ENCODE data around the gene ADAMTS2. TPM values are rescaled to one million over a fixed set of nuclear protein-coding genes. Genes with fewer than 3 reads are reported as not detected.

ADAMTS2 gene
- total and polyA plus RNA-seq, 4 experiments from 2014 or later, result 0.07 TPM; not detected in 3

DNA sequence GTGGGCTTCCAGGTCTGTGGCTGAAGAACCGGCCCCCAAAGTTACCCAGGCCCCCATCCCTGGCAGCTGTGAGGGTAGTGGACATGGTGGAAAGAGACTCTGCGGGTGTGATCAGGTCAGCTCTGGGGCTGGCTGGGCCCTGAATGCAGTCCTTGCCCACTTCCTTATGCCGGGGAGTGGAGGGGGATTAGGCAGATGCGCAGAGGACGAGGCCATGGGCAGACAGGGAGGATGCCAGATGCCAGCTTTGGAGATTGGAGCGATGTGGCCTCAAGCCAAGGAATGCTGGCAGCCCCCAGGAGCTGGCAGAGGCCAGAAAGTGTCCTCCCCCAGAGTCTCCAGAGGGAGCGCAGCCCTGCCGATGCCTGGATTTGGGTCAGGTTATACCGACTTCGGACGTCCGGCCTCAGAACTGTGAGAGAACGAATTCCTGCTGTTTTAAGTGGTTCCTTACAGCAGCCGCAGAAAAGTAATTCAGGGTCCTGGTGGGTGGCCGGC lies 69.8 kb downstream of the ADAMTS2 start:
- Mint-ChIP-seq H3K4me3 (no peak overlapping the region), H3K9me3 (no peaks in the 10 kb centered on the region), H3K4me1 (no peaks in the 10 kb centered on the region), H3K27ac (no peak overlapping the region), H3K36me3 (no peaks in the 10 kb centered on the region), H3K27me3 (no peaks in the 10 kb centered on the region)
- H3K4me1 ChIP-seq (ENCODE audit: insufficient read depth, low read length), result no peaks in the 10 kb centered on the region
- intact Hi-C loops (cut with micrococcal nuclease), result no loop called here
- ChIA-PET CTCF (ENCODE audit: partially characterized antibody) (no interaction called here), POLR2A (ENCODE audit: partially characterized antibody) (no interaction called here)
- DNase-seq, result no peak
- H3K27ac ChIP-seq (ENCODE audit: low read depth, low read length), result no peak overlapping the region
- no peaks in the 10 kb centered on the region for H3K27me3 ChIP-seq (ENCODE audit: insufficient read depth, low read length)
- no peak overlapping the region for H3K4me3 ChIP-seq (ENCODE audit: low read length in 2 of 2)
- H3K9me3 ChIP-seq (ENCODE audit: control insufficient read depth in 1 of 2, low read length in 2 of 2), result no peaks in the 10 kb centered on the region
- H3K36me3 ChIP-seq (ENCODE audit: insufficient read depth, low read length), result no peaks in the 10 kb centered on the region

DNA sequence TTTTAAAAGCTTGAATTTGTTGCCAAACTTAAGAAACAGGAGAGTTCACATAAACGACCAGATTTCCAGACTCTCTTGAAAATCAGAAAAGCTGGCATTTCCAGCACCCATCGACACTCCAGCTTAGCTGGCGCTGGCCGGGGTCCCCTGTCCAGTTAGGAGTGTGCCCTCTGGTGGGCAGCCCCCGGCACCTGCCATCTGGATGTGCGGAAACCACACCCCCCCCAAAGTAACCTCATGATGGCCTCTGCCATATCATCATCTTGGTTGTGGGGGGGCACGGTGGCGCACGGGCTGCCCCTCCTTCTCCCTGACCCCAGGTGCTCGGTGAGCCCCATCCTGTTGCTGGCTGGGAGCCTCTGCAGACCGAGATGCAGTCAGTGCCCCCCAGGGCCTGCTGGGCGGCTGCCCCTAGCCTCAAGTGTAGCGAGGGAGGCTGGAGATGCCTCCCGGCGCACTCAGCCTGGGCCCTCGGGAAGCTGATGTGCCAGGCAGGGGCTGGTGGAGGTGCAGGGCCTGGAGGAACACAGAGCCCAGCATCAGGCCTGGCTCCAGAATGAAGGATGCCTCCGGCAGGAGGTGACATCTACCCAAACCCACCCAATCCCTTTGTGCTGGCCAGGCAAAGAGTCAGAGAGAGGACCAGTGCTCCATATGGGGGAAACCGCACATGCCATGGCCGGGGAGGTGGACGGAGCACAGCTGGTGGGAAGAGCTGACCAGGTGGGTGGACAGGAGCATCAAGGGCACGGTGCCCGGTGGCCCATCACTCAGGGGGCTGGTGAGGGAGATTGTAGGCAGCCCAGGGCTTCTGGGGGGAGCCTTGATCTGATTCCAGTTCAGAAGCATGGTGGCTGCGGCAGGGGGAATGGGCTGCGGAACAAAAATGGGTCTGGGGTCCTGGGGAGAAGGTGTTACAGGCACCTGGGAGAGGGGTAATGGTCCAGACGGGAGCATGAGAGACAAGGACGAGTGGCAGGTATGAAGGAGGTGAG lies 70.6 kb downstream of the ADAMTS2 start:
- Histone ChIP-seq H3K4me1 (ENCODE audit: insufficient read depth, low read length) (no peaks in the 10 kb centered on the region), H3K9me3 (ENCODE audit: control insufficient read depth in 1 of 2, low read length in 2 of 2) (no peaks in the 10 kb centered on the region), H3K27ac (ENCODE audit: low read depth, low read length) (no peak overlapping the region), H3K4me3 (ENCODE audit: low read length in 2 of 2) (no peak overlapping the region), H3K36me3 (ENCODE audit: insufficient read depth, low read length) (no peaks in the 10 kb centered on the region), H3K27me3 (ENCODE audit: insufficient read depth, low read length) (no peaks in the 10 kb centered on the region)
- Mint-ChIP-seq H3K9me3 (no peaks in the 10 kb centered on the region), H3K4me3 (no peak overlapping the region), H3K36me3 (no peaks in the 10 kb centered on the region), H3K27me3 (no peaks in the 10 kb centered on the region), H3K27ac (no peak overlapping the region), H3K4me1 (no peaks in the 10 kb centered on the region)
- ChIA-PET CTCF (ENCODE audit: partially characterized antibody) (no interaction called here), POLR2A (ENCODE audit: partially characterized antibody) (no interaction called here)
- no peak for DNase-seq
- intact Hi-C loops (cut with micrococcal nuclease), result no loop called here

DNA sequence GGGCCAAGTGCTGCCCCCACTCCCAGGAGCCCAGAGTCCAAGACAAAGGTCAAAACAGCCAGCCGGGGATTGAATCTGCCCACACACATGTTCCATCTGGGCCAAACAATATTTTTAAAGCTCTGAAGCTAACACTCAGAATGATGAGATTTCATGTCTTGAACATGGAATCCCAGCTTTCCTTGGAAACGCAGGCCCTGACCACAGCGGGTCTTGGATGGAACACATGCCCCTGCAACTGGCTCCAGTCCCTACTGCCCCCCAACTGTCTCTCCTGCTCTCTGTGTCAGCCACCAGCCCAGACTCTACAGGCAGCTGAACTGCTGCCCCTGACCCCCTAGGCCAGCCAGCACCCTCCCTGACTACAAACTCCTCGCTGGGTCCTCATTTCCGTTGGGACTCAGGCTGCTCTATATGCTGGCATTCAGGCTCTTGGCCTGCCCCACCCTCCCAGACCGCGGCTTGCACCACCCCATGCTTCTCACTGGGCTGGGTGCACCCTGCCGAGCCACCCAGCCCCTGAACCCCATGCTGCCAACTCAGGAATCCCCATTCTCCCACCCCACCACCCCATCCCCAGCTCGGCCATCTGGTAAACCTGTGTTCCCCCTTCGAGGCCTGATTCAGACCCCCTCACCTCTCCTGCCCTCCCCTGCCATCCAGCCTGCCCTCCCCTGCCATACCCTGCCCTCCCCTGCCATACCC lies 71.7 kb downstream of the ADAMTS2 start:
- H3K36me3 ChIP-seq (ENCODE audit: insufficient read depth, low read length), result no peaks in the 10 kb centered on the region
- POLR2A ChIA-PET (ENCODE audit: partially characterized antibody), result no interaction called here
- no peak overlapping the region for H3K27ac ChIP-seq (ENCODE audit: low read depth, low read length)
- no peaks in the 10 kb centered on the region for H3K9me3 ChIP-seq (ENCODE audit: control insufficient read depth in 1 of 2, low read length in 2 of 2)
- intact Hi-C loops (cut with micrococcal nuclease), result no loop called here
- Mint-ChIP-seq H3K4me3 (no peak overlapping the region), H3K36me3 (no peaks in the 10 kb centered on the region), H3K4me1 (no peaks in the 10 kb centered on the region), H3K9me3 (no peaks in the 10 kb centered on the region), H3K27ac (no peak overlapping the region), H3K27me3 (peaks cover 0 to 4% of the 10 kb centered on the region in 2 donors)
- H3K27me3 ChIP-seq (ENCODE audit: insufficient read depth, low read length), result no peaks in the 10 kb centered on the region
- no peak for DNase-seq
- H3K4me1 ChIP-seq (ENCODE audit: insufficient read depth, low read length), result no peaks in the 10 kb centered on the region
- no peak overlapping the region for H3K4me3 ChIP-seq (ENCODE audit: low read length in 2 of 2)
- CTCF ChIA-PET (ENCODE audit: partially characterized antibody), result no interaction called here

DNA sequence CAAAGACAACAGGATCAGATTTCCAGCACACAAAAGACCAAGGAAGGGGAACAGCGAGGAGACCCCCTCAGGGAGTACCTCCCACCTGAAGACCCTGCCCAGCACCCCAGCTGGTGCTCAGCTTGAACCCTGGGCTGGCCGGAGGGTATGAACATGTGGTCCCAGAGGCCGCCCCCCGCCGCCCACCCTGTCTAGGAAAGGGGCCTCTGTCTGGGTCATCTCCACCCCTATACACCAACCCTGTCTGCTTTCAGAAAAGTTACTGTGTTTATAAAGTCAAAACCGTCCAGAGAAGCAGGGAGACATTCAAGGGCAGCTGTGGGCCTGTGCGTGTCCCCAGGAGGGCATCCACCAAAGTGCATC lies 72.2 kb downstream of the ADAMTS2 start:
- no peak overlapping the region for H3K4me3 Mint-ChIP-seq
- ChIA-PET CTCF (ENCODE audit: partially characterized antibody) (no interaction called here), POLR2A (ENCODE audit: partially characterized antibody) (no interaction called here)
- Histone ChIP-seq H3K9me3 (ENCODE audit: control insufficient read depth in 1 of 2, low read length in 2 of 2) (no peaks in the 10 kb centered on the region), H3K4me1 (ENCODE audit: insufficient read depth, low read length) (no peaks in the 10 kb centered on the region), H3K36me3 (ENCODE audit: insufficient read depth, low read length) (no peaks in the 10 kb centered on the region), H3K27me3 (ENCODE audit: insufficient read depth, low read length) (no peaks in the 10 kb centered on the region), H3K4me3 (ENCODE audit: low read length in 2 of 2) (no peak overlapping the region), H3K27ac (ENCODE audit: low read depth, low read length) (no peak overlapping the region)
- no peaks in the 10 kb centered on the region for H3K36me3 Mint-ChIP-seq
- H3K4me1 Mint-ChIP-seq, result no peaks in the 10 kb centered on the region
- no peak overlapping the region for H3K27ac Mint-ChIP-seq
- no peak for DNase-seq
- intact Hi-C loops (cut with micrococcal nuclease), result no loop called here
- no peaks in the 10 kb centered on the region for H3K9me3 Mint-ChIP-seq
- H3K27me3 Mint-ChIP-seq, result peaks cover 0 to 4% of the 10 kb centered on the region in 2 donors

DNA sequence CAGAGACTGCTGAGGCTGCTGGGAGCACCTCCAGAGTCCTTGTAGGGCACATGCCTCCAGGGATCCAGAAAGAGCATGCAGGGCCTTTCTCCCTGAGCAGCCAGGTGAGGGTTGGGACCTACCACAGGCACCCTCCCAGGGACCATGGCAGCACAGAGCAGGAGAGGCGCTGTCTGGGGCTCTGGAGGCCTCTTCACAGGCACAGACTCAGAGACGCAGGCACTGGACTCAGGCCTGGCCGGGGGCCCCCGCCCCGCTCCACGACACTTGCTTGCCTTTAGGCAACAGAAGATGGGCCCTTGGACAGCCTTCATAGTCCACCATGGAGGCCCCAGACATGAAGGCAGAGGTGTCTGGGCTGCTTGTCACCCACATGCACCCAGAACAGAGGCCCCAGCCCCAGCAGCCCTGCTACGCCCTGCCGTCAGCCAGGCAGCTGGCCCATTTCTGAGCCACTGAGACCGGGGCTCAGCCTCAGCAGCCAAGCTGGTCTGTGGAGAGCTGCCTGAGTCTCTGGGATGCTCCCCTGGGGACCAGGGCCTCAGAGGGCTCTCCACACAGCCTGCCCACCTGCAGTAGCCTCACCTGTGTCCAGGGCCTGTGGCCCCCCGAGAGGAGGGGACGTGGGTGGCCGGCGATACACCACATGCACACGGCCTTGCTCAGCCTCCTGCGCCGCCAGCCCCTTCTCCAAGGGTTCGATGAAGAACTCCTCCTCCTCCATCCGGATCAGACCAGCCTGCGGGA lies 72.8 kb downstream of the ADAMTS2 start:
- ChIA-PET POLR2A (ENCODE audit: partially characterized antibody) (no interaction called here), CTCF (ENCODE audit: partially characterized antibody) (no interaction called here)
- Histone ChIP-seq H3K4me3 (ENCODE audit: low read length in 2 of 2) (no peak overlapping the region), H3K36me3 (ENCODE audit: insufficient read depth, low read length) (no peaks in the 10 kb centered on the region), H3K9me3 (ENCODE audit: control insufficient read depth in 1 of 2, low read length in 2 of 2) (no peaks in the 10 kb centered on the region), H3K27ac (ENCODE audit: low read depth, low read length) (no peak overlapping the region), H3K4me1 (ENCODE audit: insufficient read depth, low read length) (no peaks in the 10 kb centered on the region), H3K27me3 (ENCODE audit: insufficient read depth, low read length) (no peaks in the 10 kb centered on the region)
- no peaks in the 10 kb centered on the region for H3K4me1 Mint-ChIP-seq
- no peaks in the 10 kb centered on the region for H3K36me3 Mint-ChIP-seq
- H3K27ac Mint-ChIP-seq, result no peak overlapping the region
- peaks cover 0 to 4% of the 10 kb centered on the region in 2 donors for H3K27me3 Mint-ChIP-seq
- H3K4me3 Mint-ChIP-seq, result no peak overlapping the region
- H3K9me3 Mint-ChIP-seq, result no peaks in the 10 kb centered on the region
- intact Hi-C loops (cut with micrococcal nuclease), result no loop called here
- no peak for DNase-seq

DNA sequence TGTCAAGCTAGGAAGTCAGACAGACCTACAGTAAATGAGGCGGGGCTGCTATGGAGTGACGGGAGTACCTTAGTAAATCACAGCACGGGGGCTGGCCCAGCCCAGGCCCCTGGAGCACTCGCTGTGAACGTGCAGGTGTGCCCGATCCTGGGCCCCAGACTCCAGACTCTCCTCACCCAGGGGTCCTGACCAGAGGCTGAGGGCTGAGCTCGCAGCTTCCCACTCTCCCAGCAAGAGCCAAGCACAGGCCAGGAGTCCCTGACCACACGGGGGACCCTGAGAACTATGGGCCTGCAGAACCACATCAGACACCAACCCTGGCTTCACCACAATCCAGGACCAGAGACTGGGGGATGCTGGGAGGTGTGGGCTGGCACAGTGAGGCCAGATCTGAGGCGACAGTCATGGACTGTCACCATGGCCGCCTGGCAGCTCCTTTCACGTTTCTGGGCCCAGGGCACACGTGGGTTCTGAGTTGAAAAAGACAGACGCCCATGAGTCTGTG lies 73.4 kb downstream of the ADAMTS2 start:
- Histone ChIP-seq H3K4me3 (ENCODE audit: low read length in 2 of 2) (no peak overlapping the region), H3K4me1 (ENCODE audit: insufficient read depth, low read length) (no peaks in the 10 kb centered on the region), H3K27me3 (ENCODE audit: insufficient read depth, low read length) (no peaks in the 10 kb centered on the region), H3K27ac (ENCODE audit: low read depth, low read length) (no peak overlapping the region), H3K9me3 (ENCODE audit: control insufficient read depth in 1 of 2, low read length in 2 of 2) (no peaks in the 10 kb centered on the region), H3K36me3 (ENCODE audit: insufficient read depth, low read length) (no peaks in the 10 kb centered on the region)
- ChIA-PET POLR2A (ENCODE audit: partially characterized antibody) (no interaction called here), CTCF (ENCODE audit: partially characterized antibody) (no interaction called here)
- H3K27me3 Mint-ChIP-seq, result peaks cover 0 to 4% of the 10 kb centered on the region in 2 donors
- H3K27ac Mint-ChIP-seq, result no peak overlapping the region
- no peaks in the 10 kb centered on the region for H3K9me3 Mint-ChIP-seq
- no peak for DNase-seq
- no peaks in the 10 kb centered on the region for H3K4me1 Mint-ChIP-seq
- intact Hi-C loops (cut with micrococcal nuclease), result no loop called here
- no peak overlapping the region for H3K4me3 Mint-ChIP-seq
- H3K36me3 Mint-ChIP-seq, result no peaks in the 10 kb centered on the region

DNA sequence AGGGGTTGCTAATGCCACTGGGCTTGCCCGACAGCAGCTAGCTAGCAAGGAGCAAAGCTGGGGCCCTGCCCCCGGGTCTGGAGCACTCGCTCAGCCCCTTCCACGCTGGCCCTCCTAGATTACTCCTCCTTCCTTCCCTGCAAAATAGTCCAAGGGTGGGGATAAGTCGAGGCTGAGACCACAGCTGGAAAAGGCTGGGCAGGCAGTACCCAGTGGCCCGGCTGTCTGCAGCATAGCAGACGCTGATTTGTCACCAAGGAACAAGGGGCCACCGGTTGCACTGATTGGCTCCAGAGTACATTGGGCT lies 73.9 kb downstream of the ADAMTS2 start:
- no peaks in the 10 kb centered on the region for H3K4me1 Mint-ChIP-seq
- no peak overlapping the region for H3K27ac ChIP-seq (ENCODE audit: low read depth, low read length)
- POLR2A ChIA-PET (ENCODE audit: partially characterized antibody), result no interaction called here
- no peak overlapping the region for H3K27ac Mint-ChIP-seq
- H3K9me3 ChIP-seq (ENCODE audit: control insufficient read depth in 1 of 2, low read length in 2 of 2), result no peaks in the 10 kb centered on the region
- H3K4me1 ChIP-seq (ENCODE audit: insufficient read depth, low read length), result no peaks in the 10 kb centered on the region
- H3K36me3 Mint-ChIP-seq, result no peaks in the 10 kb centered on the region
- H3K4me3 Mint-ChIP-seq, result no peak overlapping the region
- H3K36me3 ChIP-seq (ENCODE audit: insufficient read depth, low read length), result no peaks in the 10 kb centered on the region
- H3K9me3 Mint-ChIP-seq, result no peaks in the 10 kb centered on the region
- no peak overlapping the region for H3K4me3 ChIP-seq (ENCODE audit: low read length in 2 of 2)
- DNase-seq, result no peak
- CTCF ChIA-PET (ENCODE audit: partially characterized antibody), result no interaction called here
- H3K27me3 Mint-ChIP-seq, result peaks cover 0 to 4% of the 10 kb centered on the region in 2 donors
- H3K27me3 ChIP-seq (ENCODE audit: insufficient read depth, low read length), result no peaks in the 10 kb centered on the region
- intact Hi-C loops (cut with micrococcal nuclease), result no loop called here

Data from CD4-positive, alpha-beta memory T cell (primary cell).